GOT3 (cell line): ENCODE data around the gene TWF2.
"Not testable (repeated sequence)": the region's sequence is repeated elsewhere in the genome, so short reads cannot be mapped to it uniquely, and the experiment has no call there.

Source experiments
- DNase-seq: peaks from one replicate; lab custom pipeline; 2025; ENCODE audit warnings: mixed read lengths; lab: John Stamatoyannopoulos, UW

Gene TWF2

GRCh38 chr3:52238761-52239701 lies at the start of gene TWF2:
TSS of gene TWF2 (minus strand) at chr3:52239158. CDS start at chr3:52239016, 142 bp downstream.
- peak; percentile 46 for DNase-seq

GRCh38 chr3:52288674-52289073 lies 49.7 kb upstream of the TWF2 start:
- no peak for DNase-seq

GRCh38 chr3:52286777-52287110 lies 47.8 kb upstream of the TWF2 start:
- no peak for DNase-seq

- not testable (repeated sequence) for DNase-seq
Observed at GRCh38 chr3:52284051-52284450, 45.1 kb upstream of the TWF2 start.

GRCh38 chr3:52283306-52283705 lies 44.3 kb upstream of the TWF2 start:
- DNase-seq = no peak

GRCh38 chr3:52281981-52282801 lies 43.2 kb upstream of the TWF2 start:
- DNase-seq = no peak

GRCh38 chr3:52280050-52280461 lies 41.1 kb upstream of the TWF2 start:
- DNase-seq = no peak

GRCh38 chr3:52279596-52279995 lies 40.6 kb upstream of the TWF2 start:
- no peak for DNase-seq

GRCh38 chr3:52278510-52279069 lies 39.6 kb upstream of the TWF2 start, which contains the start of gene WDR82:
TSS of gene WDR82 (minus strand) at chr3:52278649. CDS start at chr3:52278361, 288 bp downstream.
- DNase-seq = peak; percentile 89

- peak; percentile 74 for DNase-seq
Observed at GRCh38 chr3:52277972-52278509, 39.1 kb upstream of the TWF2 start.

GRCh38 chr3:52277071-52277964 lies 38.4 kb upstream of the TWF2 start:
- DNase-seq = peak; percentile 23

GRCh38 chr3:52274781-52275180 lies 35.8 kb upstream of the TWF2 start:
- DNase-seq = not testable (repeated sequence)

- DNase-seq = no peak
Observed at GRCh38 chr3:52272831-52273230, 33.9 kb upstream of the TWF2 start.

GRCh38 chr3:52272172-52272571 lies 33.2 kb upstream of the TWF2 start:
- not testable (repeated sequence) for DNase-seq

- no peak for DNase-seq
Observed at GRCh38 chr3:52270252-52270754, 31.3 kb upstream of the TWF2 start.

GRCh38 chr3:52269776-52270175 lies 30.8 kb upstream of the TWF2 start:
- DNase-seq = no peak

GRCh38 chr3:52268036-52268435 lies 29.1 kb upstream of the TWF2 start:
- DNase-seq = no peak

- DNase-seq = no peak
Observed at GRCh38 chr3:52265387-52265786, 26.4 kb upstream of the TWF2 start.

GRCh38 chr3:52262447-52262846 lies 23.5 kb upstream of the TWF2 start:
- no peak for DNase-seq

GRCh38 chr3:52259448-52259847 lies 20.5 kb upstream of the TWF2 start:
- DNase-seq = no peak

- no peak for DNase-seq
Observed at GRCh38 chr3:52259035-52259434, 20.1 kb upstream of the TWF2 start.
